Ovary (tissue), 3 donors: ENCODE data around the gene DAP.

Experiments used
- EP300 ChIP-seq: sonication (generic); formaldehyde crosslinking; IDR thresholded peaks from one replicate; pipeline ENCODE4 v1.6.1; 2017; ENCODE audit warnings: antibody characterized with exemption
- TF ChIP-seq, protein P1 (sequence below), 3 donors: fragments of 450-650 bp in 2 of 3; fragments of 200-600 bp in 1 of 3; IDR thresholded peaks; one replicate each; pipeline versions ENCODE4 v1.5.1 to v1.8.0; 2016 to 2022; ENCODE audit warnings: antibody characterized with exemption in 3 of 3, mild to moderate bottlenecking in 1 of 3
- donor health status: DM: no; HTN: no; CAD: no.

DNA sequence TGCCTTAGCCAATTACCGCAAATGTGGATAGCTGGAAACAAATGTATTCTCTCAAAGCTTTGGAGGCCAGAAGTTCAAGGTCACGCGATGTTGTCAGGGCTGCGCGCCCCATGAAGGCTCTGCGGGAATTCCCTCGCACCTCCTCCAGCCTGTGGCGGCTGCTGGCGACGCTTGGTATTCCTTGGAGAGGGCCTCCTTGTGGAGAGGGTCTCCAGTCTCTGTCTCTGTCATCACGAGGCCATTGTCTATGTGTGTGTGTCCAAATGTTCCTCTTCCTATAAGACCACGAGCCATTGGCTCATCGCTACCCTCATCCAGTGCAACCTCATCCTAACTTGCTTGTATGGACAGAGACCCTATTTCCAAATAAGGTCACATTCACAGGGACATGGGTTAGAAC, 99.6 kb downstream of the DAP start:
- TF ChIP-seq EP300: no peak
- TF ChIP-seq, protein P1, sequence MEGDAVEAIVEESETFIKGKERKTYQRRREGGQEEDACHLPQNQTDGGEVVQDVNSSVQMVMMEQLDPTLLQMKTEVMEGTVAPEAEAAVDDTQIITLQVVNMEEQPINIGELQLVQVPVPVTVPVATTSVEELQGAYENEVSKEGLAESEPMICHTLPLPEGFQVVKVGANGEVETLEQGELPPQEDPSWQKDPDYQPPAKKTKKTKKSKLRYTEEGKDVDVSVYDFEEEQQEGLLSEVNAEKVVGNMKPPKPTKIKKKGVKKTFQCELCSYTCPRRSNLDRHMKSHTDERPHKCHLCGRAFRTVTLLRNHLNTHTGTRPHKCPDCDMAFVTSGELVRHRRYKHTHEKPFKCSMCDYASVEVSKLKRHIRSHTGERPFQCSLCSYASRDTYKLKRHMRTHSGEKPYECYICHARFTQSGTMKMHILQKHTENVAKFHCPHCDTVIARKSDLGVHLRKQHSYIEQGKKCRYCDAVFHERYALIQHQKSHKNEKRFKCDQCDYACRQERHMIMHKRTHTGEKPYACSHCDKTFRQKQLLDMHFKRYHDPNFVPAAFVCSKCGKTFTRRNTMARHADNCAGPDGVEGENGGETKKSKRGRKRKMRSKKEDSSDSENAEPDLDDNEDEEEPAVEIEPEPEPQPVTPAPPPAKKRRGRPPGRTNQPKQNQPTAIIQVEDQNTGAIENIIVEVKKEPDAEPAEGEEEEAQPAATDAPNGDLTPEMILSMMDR (IDR thresholded peaks at IDR 0.05): no peak
